ENCODE results near the gene ELOVL5.

The ELOVL5 gene

GRCh38 chr6:53302678-53303360 is 45.9 kb downstream of the ELOVL5 start:
- DNase-seq = no peak

DNA sequence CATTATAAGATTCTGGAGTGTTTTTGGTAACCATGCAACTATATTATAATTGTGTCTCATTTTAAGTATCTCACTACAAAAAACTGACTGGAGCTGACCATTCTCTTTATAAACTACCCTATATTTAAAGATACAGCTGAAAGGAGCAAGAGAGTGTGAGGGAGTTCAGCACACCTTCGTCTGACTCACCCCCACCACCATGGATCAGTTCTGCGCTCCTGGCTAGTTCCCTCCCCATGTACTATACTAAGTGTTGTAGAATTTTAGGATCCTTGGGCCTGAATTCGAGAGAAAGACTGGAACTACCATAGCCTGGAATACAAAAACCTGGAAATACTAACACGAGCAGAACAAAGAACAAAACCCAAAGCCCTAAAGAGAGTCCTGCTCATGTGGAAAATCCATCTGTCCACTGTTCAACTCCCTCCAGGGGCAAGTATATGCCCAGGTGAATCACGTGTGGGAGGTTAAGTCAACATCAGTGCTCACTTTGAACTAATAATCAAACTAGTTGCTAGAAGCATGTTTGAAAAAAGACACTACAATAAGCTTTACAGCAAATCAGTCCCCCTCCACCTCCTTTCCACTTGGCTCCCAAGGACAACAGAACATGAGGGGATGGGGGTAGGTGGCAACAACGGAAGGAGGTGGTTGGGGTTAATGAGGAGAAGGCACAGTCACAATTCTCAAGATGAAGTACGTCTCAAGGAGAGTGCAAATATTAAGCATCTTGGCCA is 46.8 kb downstream of the ELOVL5 start:
- no peak for DNase-seq

DNA sequence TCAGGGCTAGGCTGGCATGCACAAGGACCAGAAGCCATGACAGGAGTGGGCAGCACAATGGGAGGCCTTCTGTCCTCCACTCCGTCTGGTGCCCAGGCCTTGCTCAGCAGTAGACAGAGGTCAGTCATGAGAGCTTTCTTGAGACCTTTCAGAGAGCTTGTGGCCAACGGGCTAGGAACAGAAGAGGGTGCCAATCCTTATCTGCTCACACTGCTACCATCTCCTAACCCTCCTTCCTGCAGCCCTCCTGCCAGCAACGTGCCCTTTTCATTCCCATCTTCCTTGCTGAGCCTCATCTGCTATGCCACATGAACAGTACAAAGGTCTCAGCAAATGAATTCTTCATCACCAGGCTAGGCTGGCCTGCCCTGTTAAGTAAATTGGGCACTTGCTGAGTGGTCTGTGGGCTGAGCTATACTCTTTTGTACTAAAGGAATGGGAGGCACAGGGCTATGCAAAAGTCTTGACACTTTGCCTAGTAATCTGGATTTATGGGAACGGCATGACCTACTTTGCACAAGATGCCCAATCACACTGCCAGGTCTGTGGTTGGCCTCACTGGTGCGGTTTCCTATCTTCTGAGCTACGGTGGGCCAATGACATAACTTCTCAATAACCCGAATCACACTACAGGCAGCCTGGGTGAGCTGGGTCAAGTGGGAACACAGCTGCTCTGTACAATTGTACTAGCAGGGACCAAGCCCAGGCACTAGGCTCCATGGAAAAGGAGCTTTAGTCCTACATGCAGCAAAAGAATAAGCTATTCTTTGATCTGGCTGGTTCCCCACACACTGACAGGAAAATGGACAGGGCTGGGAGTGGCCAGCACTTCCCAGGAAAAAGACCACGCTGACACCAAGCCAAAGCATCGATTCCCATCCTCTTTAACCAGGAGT is 47.8 kb downstream of the ELOVL5 start:
- no peak for DNase-seq

GRCh38 chr6:53299331-53300005 is 49.3 kb downstream of the ELOVL5 start:
- no peak for DNase-seq

GRCh38 chr6:53297004-53297403 is 51.7 kb downstream of the ELOVL5 start:
- no peak for DNase-seq

DNA sequence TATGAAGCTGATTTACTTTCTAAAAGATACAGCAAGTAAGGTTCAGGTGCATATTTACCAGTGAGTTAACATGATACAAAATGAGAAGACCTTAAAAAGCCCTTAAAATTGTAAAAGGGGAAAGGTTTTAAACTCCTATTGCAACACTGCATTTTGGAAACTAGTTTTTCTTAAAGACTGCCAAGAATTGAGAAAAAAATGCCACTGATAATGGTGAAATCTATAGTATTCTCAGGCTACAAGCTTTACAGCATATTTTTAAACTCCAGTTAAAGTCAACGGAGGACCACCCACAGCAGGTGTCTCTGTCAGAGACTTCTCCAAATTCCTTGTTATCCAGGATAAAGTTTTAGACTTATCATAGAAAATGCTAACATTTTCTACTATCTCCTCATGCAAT is 53.6 kb downstream of the ELOVL5 start:
- DNase-seq = no peak

DNA sequence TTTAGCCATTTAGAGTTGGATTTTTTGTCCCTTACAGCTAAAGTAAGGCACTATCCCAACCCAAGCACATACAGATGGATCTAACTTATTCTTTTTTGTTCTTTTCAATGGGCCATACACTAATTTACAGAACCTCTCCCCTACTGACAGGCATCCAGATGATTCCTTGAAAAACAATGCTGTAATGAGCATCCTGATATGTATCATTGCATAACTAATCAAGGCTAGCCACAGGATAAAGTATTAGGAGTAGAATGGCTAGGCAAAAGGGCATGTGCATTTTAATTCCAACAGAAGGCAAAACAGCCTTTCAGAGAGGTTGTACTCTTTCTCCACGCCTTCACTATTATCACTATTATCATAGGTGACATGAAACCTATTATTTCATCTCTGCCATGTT is 54.1 kb downstream of the ELOVL5 start:
- no peak for DNase-seq

DNA sequence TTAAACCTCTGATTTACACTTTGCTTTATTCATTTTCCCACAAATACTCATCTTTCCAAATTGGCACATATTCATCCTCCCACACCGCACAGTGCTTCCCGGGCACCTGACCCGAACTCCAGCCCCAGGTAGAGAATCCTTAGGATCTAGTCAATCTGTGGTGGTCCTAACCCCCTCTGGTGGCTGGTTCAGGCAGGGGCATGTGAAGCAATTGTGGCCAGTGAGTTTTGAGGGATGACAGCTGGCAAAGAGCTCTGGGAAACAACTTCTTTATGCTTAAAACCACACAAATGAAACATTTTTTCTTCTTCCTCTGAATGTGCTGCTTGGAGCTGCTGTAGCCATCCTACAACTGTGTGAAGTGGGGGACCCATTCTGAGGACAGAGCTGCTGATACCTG is 54.7 kb downstream of the ELOVL5 start:
- no peak for DNase-seq

DNA sequence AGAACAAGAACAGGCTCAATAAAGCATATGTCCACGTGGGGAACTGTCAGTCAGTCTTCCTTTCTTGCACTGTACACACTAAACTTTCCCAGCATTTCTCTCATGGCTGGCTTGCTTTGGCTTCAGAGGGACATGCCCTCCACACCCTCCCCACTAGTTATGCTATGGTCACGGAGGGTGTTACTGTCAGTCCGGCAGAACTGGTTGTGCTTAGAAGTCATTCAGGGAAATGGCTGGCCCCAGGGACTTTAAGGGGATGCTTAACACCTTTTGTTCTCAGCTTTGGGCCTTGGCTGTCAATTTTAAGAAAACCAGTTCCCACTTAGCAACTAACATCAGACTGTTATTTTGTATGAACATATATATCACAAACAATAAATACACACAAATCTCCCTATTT is 55.1 kb downstream of the ELOVL5 start:
- no peak for DNase-seq

GRCh38 chr6:53290537-53291510 is 57.9 kb downstream of the ELOVL5 start:
- no peak for DNase-seq

GRCh38 chr6:53287336-53288225 is 61.2 kb downstream of the ELOVL5 start:
- DNase-seq = no peak

GRCh38 chr6:53284901-53285300 is 63.8 kb downstream of the ELOVL5 start:
- DNase-seq = no peak

- no peak for DNase-seq
These were observed 66.0 kb downstream of the ELOVL5 start for GRCh38 chr6:53282741-53283140.

DNA sequence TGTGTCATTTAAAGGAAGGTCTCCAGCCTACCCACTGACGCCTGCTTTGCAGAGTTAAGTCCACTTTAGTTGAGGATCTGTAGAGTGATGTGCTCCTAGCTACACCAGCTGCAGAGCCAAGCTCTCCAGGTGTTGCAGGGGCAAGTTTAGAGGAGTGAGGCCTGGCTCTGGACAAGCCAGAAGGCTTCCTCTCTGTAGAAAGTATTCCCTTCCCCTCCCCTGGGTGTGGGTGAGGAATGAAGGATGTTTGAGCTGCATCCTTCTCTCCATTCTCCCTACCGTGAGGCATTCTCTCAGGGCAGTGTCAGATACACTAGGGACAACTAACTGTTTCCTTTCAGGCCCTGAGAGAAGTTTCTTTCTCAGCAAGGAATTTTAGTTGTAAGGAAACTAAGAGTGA is 66.5 kb downstream of the ELOVL5 start:
- DNase-seq = no peak

DNA sequence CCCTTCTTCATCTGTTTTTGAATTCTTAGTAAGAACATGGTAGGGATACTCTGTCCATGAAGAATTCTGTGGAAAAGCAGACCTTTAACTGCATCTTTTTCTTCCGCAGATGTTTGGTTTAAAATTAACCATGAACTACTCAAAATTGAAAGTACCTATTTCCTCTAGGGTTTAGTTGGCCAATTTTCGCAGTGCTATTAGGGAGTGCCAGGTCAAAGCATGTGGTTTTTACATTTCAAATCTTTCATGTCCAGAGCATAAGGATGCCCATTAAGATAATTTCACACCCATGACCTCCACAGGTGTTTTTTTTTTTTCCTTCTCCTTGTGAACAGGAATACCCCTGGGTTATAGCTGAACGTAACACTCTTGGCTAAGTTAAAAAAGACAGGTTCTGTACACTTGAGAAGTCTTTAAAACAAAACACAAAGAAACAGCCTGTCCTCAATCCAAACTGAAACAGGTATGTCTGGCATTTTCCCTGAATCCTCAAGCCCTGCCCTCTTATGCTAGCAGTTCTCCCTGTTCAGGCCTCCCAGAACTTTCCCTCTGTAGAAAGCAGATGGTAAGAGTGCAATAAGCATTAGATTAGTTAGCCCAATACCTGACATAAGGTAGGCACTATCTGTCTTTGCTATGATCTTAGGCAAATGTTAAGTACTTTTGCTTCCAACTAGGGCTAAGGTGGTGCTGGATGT is 67.1 kb downstream of the ELOVL5 start:
- no peak for DNase-seq

GRCh38 chr6:53280207-53280606 is 68.5 kb downstream of the ELOVL5 start:
- no peak for DNase-seq

DNA sequence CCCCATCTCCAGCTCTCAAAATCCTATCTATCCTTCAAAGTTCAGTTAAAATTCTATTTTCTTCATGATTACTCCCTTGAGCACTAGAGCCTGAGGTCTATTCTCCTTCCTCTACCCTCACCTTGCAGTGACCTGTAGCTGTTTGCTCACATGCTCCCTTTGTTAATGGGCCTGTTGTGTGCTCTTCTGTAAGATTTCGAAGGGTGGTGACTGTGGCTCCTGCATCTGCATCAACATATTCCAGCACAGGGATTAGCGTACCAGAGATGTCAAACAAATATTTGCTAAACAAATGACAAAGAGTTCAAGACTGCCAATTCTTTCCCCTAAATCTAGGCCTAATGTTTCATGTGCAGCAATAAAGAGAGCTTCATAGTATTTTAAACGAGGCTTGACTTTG is 69.5 kb downstream of the ELOVL5 start:
- DNase-seq = no peak

- DNase-seq = no peak
These were observed 75.4 kb downstream of the ELOVL5 start for GRCh38 chr6:53273370-53273769.

DNA sequence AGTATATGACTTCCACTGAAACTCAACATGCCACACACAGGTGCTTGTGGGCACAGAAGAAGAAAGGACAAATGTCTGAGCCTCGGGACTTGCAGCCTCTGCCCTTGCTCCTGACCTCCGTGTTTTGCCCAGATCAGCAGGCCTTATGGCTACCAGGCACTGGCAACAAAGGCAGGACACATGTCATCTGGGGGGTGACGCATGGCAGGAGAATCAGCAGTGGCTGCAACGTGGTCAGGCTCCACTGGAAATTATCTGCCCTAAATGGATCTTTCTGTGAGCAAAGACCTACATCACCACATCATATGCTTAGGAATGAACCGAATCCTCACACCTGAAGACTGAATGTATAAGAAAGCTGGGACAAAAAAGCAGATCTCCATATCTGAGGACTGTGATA is 78.9 kb downstream of the ELOVL5 start:
- no peak for DNase-seq

Data from NCI-H2107 (cell line).